GM12891 (cell line): Measurements from ENCODE around the gene EPHB3.

Experiments used
- DNase-seq: peaks from one replicate; pipeline ENCODE4 v3.0.0; 2011; ENCODE audit warnings: low spot score; ENCODE audit not compliant: insufficient read length
- FAIRE-seq: peaks from 2 replicates; lab custom pipeline; 2011; peaks lifted over from hg19 to GRCh38; lab: Jason Lieb, UNC
- PAX5 ChIP-seq: IDR thresholded peaks from 2 replicates; pipeline ENCODE4 v1.6.1; 2011; ENCODE audit warnings: low read length, moderate library complexity, mild to moderate bottlenecking; ENCODE audit not compliant: insufficient read depth, severe bottlenecking
- POLR2A ChIP-seq: IDR thresholded peaks from 2 replicates; pipeline ENCODE4 v1.6.1; 2011; ENCODE audit warnings: low read depth, low read length, control low read depth
- POLR2AphosphoS5 ChIP-seq: IDR thresholded peaks from 2 replicates; pipeline ENCODE4 v1.6.1; 2011; ENCODE audit warnings: low read depth, low read length, control low read depth
- POU2F2 ChIP-seq: IDR thresholded peaks from 2 replicates; pipeline ENCODE4 v1.6.1; 2011; ENCODE audit warnings: low read depth, mild to moderate bottlenecking, control low read depth, low read length, moderate library complexity
- SPI1 ChIP-seq: IDR thresholded peaks from 2 replicates; pipeline ENCODE4 v1.6.1; 2011; ENCODE audit warnings: low read depth, low read length, control low read depth
- TAF1 ChIP-seq: IDR thresholded peaks from 2 replicates; pipeline ENCODE4 v1.6.1; 2011; ENCODE audit warnings: low read depth, low read length, control low read depth

Gene EPHB3

DNA sequence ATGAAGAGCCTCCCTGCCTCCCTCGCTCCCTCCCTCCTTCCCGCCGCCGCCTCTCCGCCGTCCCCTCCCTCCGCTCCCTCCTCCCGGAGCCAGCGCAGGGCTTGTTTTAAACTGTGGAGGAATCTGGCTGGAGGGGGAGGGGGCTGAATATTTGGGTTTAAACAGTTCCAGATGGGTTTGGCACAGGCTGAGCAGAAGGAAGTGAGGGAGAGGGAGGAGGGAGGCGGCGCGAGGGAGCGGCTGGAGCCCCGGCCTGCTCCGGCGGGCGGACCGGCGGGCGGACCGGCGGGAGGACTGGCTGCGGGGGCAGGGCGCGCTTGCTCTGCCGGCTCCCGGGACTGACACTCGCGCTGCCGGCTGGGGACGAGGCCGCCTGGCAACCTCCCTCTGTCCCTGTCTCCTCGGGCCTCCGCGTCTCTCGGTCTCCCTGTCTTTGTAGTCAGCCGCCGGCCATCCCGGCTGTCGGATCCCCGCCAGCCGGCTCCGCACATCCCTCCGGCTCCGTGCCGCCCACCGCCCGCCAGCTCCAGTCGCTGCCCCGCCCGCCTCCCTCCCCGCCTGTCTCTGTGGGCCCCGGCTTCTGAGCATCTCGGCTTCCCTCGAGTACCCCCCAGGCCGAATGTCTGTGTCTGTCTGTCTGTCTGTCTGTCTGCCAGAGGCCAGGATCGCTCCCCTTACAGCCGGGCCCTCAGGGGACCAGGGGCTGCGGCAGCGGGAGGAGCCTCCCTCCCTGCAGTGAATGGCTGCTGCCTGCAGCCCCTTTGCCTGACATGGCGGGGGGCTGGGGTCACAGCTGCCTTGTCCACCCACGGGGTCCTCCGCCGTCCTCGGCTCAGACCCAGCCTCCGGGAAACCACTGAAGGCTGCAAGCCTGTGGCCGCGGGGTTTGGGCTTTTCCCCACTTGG, 7.6 kb downstream of the EPHB3 start:
- no peak for TF ChIP-seq TAF1
- no peak for TF ChIP-seq POLR2A
- TF ChIP-seq POU2F2: no peak
- no peak for TF ChIP-seq SPI1
- no peak for TF ChIP-seq POLR2AphosphoS5
- no peak for TF ChIP-seq PAX5
- DNase-seq (no peak), FAIRE-seq (no peak)

DNA sequence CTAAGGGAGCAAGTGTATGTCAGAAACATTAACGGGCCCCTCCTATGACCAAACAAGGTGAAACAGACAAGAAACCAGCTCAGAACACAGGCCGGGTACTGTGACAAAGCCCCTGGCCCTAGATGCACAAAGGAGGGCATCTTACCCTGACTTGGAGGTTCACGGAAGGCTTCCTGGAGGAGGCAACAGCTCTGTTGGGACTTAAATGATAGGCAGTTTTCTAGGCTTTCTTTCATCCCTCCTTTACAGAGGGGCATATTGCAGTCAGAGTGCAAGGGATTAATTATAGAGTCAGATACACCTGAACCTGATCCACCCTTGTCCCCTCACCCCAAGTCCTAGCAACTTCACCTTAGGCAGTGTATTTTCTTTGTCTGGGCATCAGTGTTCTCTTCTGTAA, 8.4 kb downstream of the EPHB3 start:
- TF ChIP-seq TAF1 (no peak), PAX5 (no peak), SPI1 (no peak), POLR2A (no peak), POU2F2 (no peak), POLR2AphosphoS5 (no peak)
- DNase-seq (no peak), FAIRE-seq (no peak)

DNA sequence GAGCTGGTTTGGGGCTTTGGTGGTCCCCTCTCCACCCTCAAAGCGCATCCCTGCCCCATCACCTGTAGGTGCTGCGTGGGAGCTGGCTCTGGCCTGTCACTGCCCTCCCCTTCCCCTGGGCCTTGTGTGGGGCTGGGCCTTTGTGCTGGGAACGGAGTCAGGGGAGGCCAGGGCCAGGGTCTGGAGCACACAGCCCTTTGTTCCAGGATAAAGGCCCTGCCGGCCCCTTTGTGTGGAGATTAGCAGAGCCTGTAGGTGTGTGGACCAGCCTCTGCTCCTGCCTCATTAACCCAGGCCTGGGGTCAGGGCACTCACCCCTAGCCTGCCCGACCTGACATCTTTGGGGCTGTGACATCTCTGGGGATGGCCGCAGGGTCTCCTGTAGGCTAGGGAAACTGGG, 8.9 kb downstream of the EPHB3 start:
- FAIRE-seq (no peak), DNase-seq (no peak)
- TF ChIP-seq SPI1 (no peak), POLR2A (no peak), POLR2AphosphoS5 (no peak), TAF1 (no peak), PAX5 (no peak), POU2F2 (no peak)

DNA sequence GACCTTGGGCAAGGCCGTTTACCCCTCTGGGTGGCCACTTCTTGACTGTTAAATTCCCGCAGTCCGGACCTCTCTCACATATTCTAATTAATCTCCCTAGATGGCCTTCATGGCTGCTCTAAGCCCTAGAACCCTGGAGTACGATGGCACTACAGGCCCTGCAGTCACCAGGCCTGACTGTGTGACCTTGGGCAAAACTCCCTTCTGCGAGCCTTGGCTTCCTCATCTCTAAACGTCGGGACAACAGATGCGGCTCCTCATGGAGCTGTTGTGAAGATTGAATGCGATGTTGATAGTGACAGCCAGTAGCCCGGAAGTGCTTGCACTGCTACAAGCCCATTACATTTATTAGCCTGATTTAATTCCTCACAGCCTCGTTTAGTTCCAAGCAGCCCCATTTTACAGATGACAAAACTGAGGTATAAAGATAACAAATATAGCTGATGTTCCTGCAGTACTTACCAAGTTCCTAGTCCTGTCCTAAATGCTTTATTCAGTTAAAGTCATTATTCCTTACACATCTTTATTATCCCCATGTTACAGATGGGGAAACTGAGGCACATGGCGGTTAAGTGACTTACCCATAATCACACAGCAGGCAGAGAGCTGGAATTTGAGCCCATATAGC, 10.3 kb downstream of the EPHB3 start:
- no peak for DNase-seq
- no peak for FAIRE-seq
- TF ChIP-seq POLR2AphosphoS5 (no peak), SPI1 (no peak), POLR2A (no peak), POU2F2 (no peak), TAF1 (no peak), PAX5 (no peak)

DNA sequence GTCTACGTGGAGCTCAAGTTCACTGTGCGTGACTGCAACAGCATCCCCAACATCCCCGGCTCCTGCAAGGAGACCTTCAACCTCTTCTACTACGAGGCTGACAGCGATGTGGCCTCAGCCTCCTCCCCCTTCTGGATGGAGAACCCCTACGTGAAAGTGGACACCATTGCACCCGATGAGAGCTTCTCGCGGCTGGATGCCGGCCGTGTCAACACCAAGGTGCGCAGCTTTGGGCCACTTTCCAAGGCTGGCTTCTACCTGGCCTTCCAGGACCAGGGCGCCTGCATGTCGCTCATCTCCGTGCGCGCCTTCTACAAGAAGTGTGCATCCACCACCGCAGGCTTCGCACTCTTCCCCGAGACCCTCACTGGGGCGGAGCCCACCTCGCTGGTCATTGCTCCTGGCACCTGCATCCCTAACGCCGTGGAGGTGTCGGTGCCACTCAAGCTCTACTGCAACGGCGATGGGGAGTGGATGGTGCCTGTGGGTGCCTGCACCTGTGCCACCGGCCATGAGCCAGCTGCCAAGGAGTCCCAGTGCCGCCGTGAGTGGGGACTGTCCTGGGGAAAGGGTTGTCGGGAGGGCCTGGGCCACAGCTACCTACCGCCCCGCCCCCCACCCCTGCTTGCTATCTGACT, 11.2 kb downstream of the EPHB3 start:
- TF ChIP-seq TAF1: no peak
- TF ChIP-seq POLR2AphosphoS5: no peak
- TF ChIP-seq PAX5: no peak
- TF ChIP-seq POU2F2: no peak
- TF ChIP-seq SPI1: no peak
- TF ChIP-seq POLR2A: no peak
- no peak for DNase-seq
- FAIRE-seq: no peak

DNA sequence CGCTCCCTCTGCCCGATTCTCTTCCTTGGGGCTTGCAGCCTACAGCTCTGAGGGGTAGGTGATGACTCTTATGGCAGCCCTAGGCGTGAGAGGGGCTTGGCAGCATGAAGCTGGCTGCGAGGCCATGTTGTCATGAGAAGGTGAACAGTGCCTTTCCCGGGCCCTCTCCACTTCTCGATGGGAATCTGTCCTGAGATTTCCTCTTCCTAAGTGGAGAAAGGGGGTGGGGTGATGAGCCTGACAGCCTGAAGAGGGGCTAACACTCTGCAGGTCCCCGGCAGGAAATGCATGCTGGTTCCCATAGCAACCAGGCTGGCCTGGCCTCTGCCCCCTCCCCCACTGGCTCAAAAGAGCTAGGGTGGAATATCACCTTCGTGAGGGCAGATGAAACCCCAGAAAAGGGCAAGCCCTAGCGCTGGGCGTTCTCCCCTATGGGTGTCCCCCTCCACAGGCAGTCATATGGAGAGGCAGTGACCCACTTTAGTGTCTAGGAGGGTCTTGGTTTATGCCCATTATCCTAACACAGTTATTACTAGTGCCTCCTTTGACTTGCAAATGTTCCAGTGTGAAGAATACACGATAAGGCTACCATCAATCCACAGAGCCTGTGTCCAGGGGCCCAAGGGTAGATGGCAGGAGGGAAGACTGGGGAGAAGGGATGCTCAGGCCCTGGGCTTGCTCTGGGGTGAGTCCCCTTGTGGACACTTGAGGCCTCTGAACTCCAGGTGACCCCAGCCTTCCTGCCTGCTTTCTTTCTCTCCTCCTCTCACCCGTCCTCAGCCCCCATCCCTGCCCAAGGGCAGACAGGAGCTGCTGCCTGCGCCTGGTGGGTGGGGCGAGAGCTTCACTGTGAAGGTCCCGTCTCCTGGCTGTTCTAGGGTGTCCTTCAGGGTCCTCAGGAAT, 13.2 kb downstream of the EPHB3 start:
- DNase-seq (no peak), FAIRE-seq (no peak)
- TF ChIP-seq PAX5 (no peak), POLR2AphosphoS5 (no peak), SPI1 (no peak), POU2F2 (no peak), POLR2A (no peak), TAF1 (no peak)

DNA sequence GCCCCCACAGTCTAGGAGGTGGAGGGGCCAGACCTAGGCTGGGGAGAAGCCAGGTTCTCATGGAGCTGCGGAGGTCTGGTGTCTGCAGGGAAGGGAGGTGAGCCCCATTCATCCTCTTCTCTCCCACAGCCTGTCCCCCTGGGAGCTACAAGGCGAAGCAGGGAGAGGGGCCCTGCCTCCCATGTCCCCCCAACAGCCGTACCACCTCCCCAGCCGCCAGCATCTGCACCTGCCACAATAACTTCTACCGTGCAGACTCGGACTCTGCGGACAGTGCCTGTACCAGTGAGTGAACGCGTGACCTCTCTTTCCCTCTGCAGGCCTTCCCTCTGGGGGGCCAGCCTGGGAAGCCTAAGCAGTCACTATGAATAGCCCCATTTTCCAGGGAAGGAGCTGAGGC, 14.1 kb downstream of the EPHB3 start:
- DNase-seq: no peak

DNA sequence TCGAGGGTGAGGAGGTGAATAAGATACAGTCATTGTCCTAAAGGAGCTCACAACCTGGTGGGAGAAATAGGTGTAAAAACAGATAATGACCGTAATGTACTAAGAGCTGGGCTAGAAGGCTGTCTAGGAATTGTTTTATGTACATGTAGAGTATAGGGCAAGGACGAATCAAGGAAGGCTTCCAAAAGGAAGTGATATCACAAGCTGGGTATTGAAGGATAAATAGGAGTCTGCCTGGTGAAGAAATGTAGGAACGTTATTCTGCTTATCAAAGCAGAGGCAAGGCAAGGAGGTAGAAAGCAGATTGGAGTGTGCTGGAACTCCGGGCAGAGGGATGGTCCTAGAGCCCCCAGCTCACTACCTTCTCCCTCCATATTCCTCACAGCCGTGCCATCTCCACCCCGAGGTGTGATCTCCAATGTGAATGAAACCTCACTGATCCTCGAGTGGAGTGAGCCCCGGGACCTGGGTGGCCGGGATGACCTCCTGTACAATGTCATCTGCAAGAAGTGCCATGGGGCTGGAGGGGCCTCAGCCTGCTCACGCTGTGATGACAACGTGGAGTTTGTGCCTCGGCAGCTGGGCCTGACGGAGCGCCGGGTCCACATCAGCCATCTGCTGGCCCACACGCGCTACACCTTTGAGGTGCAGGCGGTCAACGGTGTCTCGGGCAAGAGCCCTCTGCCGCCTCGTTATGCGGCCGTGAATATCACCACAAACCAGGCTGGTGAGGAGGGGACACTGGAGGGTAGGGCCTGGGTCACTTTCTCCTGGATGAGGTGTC, 15.1 kb downstream of the EPHB3 start:
- FAIRE-seq: no peak
- TF ChIP-seq TAF1: no peak
- no peak for TF ChIP-seq PAX5
- TF ChIP-seq POLR2A: no peak
- no peak for TF ChIP-seq SPI1
- TF ChIP-seq POU2F2: no peak
- TF ChIP-seq POLR2AphosphoS5: no peak
- DNase-seq: no peak

More for the DNA sequence above, 14.1 kb downstream of the EPHB3 start:
- no peak for FAIRE-seq
- no peak for TF ChIP-seq PAX5
- TF ChIP-seq POLR2AphosphoS5: no peak
- no peak for TF ChIP-seq POU2F2
- TF ChIP-seq TAF1: no peak
- TF ChIP-seq SPI1: no peak
- TF ChIP-seq POLR2A: no peak

DNA sequence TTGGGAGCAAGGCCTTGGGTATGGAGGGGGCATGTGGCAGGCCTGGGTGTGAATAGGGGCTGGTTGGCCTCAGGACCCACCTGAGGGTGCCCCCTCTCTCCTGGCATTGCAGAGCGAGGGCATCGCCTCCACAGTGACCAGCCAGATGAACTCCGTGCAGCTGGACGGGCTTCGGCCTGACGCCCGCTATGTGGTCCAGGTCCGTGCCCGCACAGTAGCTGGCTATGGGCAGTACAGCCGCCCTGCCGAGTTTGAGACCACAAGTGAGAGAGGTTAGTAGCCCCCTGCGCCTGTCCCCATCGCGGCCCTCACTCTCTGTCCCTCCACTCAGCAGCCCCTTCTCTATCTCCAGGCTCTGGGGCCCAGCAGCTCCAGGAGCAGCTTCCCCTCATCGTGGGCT, 16.0 kb downstream of the EPHB3 start:
- FAIRE-seq (no peak), DNase-seq (no peak)
- no peak for TF ChIP-seq POLR2AphosphoS5
- no peak for TF ChIP-seq POLR2A
- TF ChIP-seq PAX5: no peak
- TF ChIP-seq SPI1: no peak
- no peak for TF ChIP-seq POU2F2
